ENCODE results near the gene WNT10A. TPM values are rescaled to one million over a fixed set of nuclear protein-coding genes. Genes with fewer than 3 reads are reported as not detected.

The WNT10A gene
- polyA plus RNA-seq, 1 experiment: not detected

GRCh38 chr2:218854860-218855259 lies 25.8 kb upstream of the WNT10A start:
- Histone ChIP-seq H3K27me3 (ENCODE audit: control insufficient read depth, insufficient read depth, low read length) (peaks cover 50% of the 10 kb centered on the region), H3K4me3 (ENCODE audit: low read depth, low read length) (no peak overlapping the region), H3K36me3 (ENCODE audit: control insufficient read depth, insufficient read depth, low read length) (no peaks in the 10 kb centered on the region)
- ChIA-PET CTCF (interaction anchor here (0.7 to 1.8 kb wide), 3 partner anchors 21 to 43 kb away, joined by 3 to 5 read pairs (median 4); no protein-coding TSS in a partner anchor), POLR2A (no interaction called here)
- TF ChIP-seq CTCF (IDR thresholded peaks at IDR 0.05; ENCODE audit: insufficient read depth, low read depth, low read length): no peak
- DNase-seq (ENCODE audit: low read depth): no peak

GRCh38 chr2:218855305-218856166 lies 25.1 kb upstream of the WNT10A start:
- POLR2A ChIA-PET: no interaction called here
- no peak for TF ChIP-seq CTCF (IDR thresholded peaks at IDR 0.05; ENCODE audit: insufficient read depth, low read depth, low read length)
- H3K4me3 ChIP-seq (ENCODE audit: low read depth, low read length): no peak overlapping the region
- DNase-seq (ENCODE audit: low read depth): no peak
- H3K36me3 ChIP-seq (ENCODE audit: control insufficient read depth, insufficient read depth, low read length): no peaks in the 10 kb centered on the region
- CTCF ChIA-PET: interaction anchor here (0.6 to 1.8 kb wide), 3 partner anchors 21 to 42 kb away, joined by 3 to 5 read pairs (median 4); no protein-coding TSS in a partner anchor
- peaks cover 56% of the 10 kb centered on the region for H3K27me3 ChIP-seq (ENCODE audit: control insufficient read depth, insufficient read depth, low read length)

GRCh38 chr2:218856167-218856895 lies 24.3 kb upstream of the WNT10A start:
- peaks cover 60% of the 10 kb centered on the region for H3K27me3 ChIP-seq (ENCODE audit: control insufficient read depth, insufficient read depth, low read length)
- no peak overlapping the region for H3K4me3 ChIP-seq (ENCODE audit: low read depth, low read length)
- no peak for DNase-seq (ENCODE audit: low read depth)
- CTCF ChIA-PET: interaction anchor here (0.6 to 1.8 kb wide), 2 partner anchors 21 to 22 kb away, joined by 3 to 4 read pairs; no protein-coding TSS in a partner anchor
- no peaks in the 10 kb centered on the region for H3K36me3 ChIP-seq (ENCODE audit: control insufficient read depth, insufficient read depth, low read length)
- no peak for TF ChIP-seq CTCF (IDR thresholded peaks at IDR 0.05; ENCODE audit: insufficient read depth, low read depth, low read length)
- POLR2A ChIA-PET: no interaction called here

GRCh38 chr2:218856896-218857243 lies 23.8 kb upstream of the WNT10A start:
- ChIA-PET CTCF (interaction anchor here (1.8 kb wide), 1 partner anchor 42 kb away, joined by 7 read pairs; no protein-coding TSS in a partner anchor), POLR2A (no interaction called here)
- DNase-seq (ENCODE audit: low read depth): no peak
- H3K4me3 ChIP-seq (ENCODE audit: low read depth, low read length): no peak overlapping the region
- no peaks in the 10 kb centered on the region for H3K36me3 ChIP-seq (ENCODE audit: control insufficient read depth, insufficient read depth, low read length)
- no peak for TF ChIP-seq CTCF (IDR thresholded peaks at IDR 0.05; ENCODE audit: insufficient read depth, low read depth, low read length)
- peaks cover 65% of the 10 kb centered on the region for H3K27me3 ChIP-seq (ENCODE audit: control insufficient read depth, insufficient read depth, low read length)
